GM12872 (cell line): Measurements from ENCODE around the gene BMPR2.

ENCODE experiments used
- TF ChIP-seq, protein P1 (sequence below): IDR thresholded peaks from 3 replicates; pipeline ENCODE4 v1.5.1; 2011; ENCODE audit warnings: low read depth, mild to moderate bottlenecking, low read length, moderate library complexity; ENCODE audit not compliant: insufficient read depth

Gene BMPR2

DNA sequence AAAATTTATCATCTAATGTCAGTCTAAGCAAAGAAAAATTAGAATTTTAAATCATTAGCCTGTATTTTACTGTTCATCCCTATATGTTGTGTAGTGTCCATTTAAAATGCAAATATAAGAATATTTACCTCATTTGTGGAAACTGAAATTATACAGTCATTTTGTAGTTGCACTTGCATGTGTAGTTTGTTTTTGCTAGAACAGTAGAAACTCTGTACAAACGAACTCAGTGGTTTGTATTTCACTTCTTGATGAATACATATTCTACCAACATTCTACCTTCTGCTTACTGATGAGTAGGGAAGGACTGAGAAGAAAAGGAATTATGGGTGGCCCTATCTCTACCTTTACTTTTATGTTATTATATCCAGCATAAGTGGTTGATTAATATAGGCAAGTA, 29.7 kb downstream of the BMPR2 start:
- TF ChIP-seq, protein P1, sequence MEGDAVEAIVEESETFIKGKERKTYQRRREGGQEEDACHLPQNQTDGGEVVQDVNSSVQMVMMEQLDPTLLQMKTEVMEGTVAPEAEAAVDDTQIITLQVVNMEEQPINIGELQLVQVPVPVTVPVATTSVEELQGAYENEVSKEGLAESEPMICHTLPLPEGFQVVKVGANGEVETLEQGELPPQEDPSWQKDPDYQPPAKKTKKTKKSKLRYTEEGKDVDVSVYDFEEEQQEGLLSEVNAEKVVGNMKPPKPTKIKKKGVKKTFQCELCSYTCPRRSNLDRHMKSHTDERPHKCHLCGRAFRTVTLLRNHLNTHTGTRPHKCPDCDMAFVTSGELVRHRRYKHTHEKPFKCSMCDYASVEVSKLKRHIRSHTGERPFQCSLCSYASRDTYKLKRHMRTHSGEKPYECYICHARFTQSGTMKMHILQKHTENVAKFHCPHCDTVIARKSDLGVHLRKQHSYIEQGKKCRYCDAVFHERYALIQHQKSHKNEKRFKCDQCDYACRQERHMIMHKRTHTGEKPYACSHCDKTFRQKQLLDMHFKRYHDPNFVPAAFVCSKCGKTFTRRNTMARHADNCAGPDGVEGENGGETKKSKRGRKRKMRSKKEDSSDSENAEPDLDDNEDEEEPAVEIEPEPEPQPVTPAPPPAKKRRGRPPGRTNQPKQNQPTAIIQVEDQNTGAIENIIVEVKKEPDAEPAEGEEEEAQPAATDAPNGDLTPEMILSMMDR, result no peak

DNA sequence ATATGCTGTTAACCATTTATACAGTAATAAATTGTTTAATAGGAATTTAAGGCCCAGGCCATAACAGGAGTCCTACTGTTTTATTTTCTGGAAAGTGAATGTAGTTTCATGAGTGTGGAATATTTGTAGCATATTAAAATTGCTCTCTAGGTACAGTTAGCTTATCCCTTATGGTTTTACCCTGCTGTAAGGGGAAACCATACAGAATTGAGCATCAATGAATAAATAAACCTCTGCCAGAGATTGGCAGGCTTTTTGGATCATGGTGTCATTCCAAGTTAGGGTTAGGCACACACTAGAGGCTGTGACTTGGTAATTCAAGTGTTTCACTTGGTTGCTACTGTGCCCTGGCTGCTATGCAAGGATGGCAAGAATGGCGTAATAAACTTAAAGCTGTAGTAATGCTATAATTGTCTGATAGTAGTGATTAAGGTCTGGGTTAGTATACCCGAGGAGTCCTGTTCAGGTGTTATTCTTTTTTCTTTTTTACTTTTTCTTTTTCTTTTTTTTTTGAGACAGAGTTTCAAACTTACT, 30.4 kb downstream of the BMPR2 start:
- TF ChIP-seq, protein P1, result no peak

DNA sequence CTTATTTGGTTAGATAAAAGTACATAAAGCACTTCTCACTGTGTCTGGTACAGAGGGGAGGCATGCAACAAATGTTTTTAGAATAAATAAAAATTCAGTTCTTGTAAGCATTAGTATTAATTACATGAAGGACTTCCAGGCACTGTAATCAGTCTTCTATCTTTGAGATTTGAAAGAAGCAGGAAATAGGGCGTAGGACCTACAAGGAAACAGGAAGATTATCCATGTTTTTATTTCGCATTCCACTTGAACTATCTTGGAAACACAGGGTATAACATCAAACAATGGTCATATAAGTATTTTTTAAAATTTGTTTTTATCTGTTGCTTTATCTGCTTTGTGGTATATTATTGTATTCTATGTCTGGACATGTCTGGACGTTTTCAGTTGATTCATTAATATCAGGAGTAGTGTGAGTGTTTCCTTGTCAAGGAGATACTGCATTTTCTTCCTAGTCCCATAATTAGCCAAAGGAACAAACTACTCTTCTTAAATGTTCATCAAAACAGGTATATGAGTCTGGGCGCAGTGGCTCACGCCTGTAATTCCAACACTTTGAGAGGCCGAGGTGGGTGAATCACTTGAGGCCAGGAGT, 32.5 kb downstream of the BMPR2 start:
- TF ChIP-seq, protein P1, result no peak

DNA sequence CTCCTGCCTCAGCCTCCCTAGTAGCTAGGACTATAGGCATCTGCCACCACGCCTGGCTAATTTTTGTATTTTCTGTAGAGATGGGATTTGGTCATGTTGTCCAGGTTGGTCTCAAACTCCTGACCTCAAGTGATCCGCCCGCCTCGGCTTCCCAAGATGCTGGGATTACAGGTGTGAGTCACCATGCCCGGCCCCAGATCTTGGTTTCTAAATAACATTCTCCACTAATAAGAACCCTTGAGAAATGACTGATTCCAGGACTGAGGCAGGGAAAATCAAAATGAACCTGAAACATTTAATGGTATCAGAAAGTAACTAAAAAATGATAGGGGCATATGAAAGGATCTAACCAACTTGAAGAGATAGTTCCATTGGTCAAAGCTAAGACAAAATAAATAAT, 34.0 kb downstream of the BMPR2 start:
- TF ChIP-seq, protein P1, result no peak

DNA sequence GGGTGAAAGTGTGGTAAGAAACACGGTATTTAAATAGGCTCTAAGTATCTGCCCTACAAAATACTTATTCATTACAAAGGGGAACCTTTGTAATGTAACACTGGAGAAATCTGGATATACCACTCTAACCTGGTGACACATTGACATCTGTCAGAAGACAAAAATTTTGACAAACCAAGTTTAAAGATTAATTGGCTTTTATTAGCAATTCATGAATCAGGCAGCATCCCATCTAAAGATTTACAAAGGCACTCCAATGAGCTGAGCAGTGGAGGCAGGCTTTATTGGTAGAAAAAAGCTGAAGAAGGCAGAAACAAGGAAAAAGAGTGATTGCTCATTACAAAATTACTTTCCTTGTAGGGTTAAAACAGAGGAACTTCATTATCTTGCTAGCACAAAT, 35.0 kb downstream of the BMPR2 start:
- TF ChIP-seq, protein P1, result no peak

DNA sequence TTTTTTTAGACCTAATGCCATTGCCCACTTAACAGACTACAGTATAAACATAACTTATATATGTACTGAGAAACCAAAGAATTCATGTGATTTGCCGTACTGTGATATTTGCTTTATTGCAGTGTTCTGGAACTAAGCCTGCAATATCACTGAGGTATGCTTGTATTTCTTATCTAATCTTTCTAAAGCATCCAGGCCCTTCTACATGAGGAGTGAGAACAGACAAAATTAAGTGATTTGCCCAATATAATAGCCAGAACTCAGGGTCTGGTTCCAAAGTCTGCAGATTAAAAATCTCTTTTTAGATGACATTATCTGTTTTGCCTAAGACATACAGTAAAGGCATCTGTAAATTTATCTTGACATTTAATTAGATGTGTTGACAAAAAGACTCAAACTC, 41.9 kb downstream of the BMPR2 start:
- TF ChIP-seq, protein P1, result no peak

DNA sequence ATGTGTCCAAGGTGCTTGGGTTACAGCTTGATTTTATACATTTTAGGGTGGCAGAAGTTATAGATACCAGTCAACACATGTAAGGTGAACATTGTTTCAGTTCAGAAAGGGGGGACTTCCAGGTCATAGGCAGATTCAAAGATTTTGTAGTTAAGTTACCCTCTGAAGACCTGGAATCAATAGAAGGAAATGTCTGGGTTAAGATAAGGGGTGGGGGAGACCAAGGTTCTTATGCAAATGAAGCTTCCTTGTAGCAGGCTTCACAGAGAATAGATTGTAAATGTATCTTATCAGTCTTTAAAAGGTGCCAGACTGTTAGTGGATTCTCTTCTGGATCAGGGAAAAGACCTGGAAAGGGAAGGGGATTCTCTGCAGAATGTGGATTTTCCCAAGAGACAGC, 42.4 kb downstream of the BMPR2 start:
- TF ChIP-seq, protein P1, result no peak
